Measurements from ENCODE around the gene USP30. TPM values are rescaled to one million over a fixed set of nuclear protein-coding genes. Genes with fewer than 3 reads are reported as not detected.

Gene USP30
- total RNA-seq, 2 donors from 2014 or later = 25.1 to 27.7 TPM

DNA sequence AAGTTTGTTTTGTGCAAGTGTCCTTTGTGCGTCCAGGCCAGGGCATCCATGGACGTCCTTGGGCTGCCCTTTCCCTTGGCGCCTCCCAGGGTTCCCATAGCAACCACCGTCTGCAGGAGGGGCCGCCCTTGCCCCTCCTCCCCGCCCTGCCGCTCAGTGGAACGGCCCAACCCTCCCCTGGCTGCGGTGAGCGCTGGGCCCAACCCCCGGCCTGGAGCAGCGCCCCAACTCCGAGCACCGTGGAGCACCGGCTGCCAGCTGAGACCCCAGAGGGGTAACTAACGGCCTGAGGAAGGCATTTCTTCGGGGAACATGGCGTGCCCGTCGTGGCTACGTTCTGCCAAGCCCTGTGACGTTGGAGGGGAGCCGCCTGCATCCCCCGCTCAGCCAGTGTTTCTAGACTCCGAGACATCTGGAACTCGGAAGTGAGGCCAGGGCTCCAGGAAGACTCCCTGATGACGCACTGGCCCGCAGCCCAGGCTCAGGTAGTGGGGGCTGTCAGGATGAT, 58.7 kb downstream of the USP30 start:
- Histone ChIP-seq H3K4me1 (peaks cover 7% of the 10 kb centered on the region), H3K27me3 (no peaks in the 10 kb centered on the region), H3K9ac (ENCODE audit: low read depth in 2 of 2, low read length in 2 of 2) (peak overlapping the region; percentile 70 to 82), H3K9me3 (no peaks in the 10 kb centered on the region), H3K4me3 (peak overlapping the region; percentile 53), H3K27ac (peak overlapping the region; percentile 90), H3K36me3 (no peaks in the 10 kb centered on the region)
- peak; percentile 96 for DNase-seq
- TF ChIP-seq, protein P1, sequence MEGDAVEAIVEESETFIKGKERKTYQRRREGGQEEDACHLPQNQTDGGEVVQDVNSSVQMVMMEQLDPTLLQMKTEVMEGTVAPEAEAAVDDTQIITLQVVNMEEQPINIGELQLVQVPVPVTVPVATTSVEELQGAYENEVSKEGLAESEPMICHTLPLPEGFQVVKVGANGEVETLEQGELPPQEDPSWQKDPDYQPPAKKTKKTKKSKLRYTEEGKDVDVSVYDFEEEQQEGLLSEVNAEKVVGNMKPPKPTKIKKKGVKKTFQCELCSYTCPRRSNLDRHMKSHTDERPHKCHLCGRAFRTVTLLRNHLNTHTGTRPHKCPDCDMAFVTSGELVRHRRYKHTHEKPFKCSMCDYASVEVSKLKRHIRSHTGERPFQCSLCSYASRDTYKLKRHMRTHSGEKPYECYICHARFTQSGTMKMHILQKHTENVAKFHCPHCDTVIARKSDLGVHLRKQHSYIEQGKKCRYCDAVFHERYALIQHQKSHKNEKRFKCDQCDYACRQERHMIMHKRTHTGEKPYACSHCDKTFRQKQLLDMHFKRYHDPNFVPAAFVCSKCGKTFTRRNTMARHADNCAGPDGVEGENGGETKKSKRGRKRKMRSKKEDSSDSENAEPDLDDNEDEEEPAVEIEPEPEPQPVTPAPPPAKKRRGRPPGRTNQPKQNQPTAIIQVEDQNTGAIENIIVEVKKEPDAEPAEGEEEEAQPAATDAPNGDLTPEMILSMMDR (IDR thresholded peaks at IDR 0.05) = no peak
- intact Hi-C loops (cut with DNase I) = loop anchor here (10.0 kb wide), 1 partner anchor 154 kb away; no protein-coding TSS in a partner anchor

DNA sequence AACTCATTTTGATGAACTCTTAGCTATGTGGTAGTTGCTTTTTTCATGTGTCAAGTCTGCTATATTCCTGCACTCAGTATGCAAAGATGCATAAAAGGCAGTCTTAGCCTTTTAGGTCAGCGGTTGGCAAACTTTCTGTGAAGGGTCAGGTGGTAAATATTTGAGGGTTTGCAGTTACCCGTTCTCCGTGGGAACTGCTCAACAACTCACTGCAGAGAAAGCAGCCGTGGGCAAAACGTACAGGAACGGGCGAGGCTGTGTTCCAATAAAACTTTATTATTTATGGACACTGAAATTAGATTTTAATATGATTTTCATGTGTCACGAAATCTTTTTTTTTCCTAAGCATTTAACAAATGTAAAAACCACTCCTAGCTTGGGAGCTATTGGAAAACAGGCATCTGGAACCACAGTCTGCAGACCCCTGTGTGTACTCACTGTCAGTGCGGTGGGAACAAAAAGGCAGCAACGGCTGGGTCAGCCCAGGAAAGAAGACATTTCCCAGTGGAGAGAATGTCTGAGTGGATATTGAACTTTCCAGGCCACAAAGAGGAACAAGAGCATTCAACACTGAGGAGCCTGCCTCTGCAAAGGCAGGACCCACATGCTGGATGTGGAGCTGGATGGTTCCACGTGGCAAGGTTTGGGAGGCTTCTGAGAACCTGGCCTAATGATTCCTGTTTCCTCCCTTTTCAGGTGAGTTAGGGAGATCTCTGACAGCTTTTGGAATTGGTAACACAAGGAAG, 60.5 kb downstream of the USP30 start:
- DNase-seq = no peak
- H3K4me1 ChIP-seq = peaks cover 9% of the 10 kb centered on the region
- TF ChIP-seq, protein P1 (IDR thresholded peaks at IDR 0.05) = no peak

DNA sequence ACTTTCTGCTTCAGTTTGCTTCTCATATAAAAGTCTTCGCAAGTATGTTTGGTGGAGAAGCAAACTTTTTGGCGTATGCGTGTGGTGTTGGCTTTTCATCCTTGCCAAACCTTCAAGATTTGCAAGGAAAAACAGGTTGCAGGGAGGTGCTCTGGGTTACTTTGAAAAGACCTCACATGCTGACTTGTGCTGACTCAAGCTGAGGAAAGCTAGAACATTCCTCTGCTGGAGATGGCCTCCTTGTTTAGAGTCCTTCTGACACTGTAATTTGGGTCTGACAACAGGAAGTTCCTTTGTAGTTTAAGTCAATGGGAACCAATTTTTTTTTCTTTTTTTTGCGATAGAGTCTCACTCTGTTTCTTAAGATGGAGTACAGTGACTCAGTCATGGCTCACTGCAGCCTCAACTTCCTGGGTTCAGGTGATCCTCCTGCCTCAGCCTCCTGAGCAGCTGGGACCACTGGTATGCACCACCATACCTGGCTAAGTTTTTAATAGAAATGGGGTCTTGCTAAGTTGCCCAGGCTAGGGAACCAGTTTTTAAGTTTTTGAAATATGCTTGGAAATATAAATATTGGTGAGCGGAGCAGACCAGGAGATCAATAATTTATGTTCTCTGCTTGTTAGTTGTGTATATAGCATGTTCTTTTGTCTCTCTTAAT, 61.4 kb downstream of the USP30 start:
- TF ChIP-seq, protein P1 (IDR thresholded peaks at IDR 0.05) = no peak
- intact Hi-C loops (cut with DNase I) = loop anchor here (10.0 kb wide), 1 partner anchor 151 kb away; no protein-coding TSS in a partner anchor
- Histone ChIP-seq H3K27ac (no peak overlapping the region), H3K4me1 (peaks cover 9% of the 10 kb centered on the region), H3K4me3 (no peak overlapping the region), H3K27me3 (no peaks in the 10 kb centered on the region), H3K9ac (ENCODE audit: low read depth in 2 of 2, low read length in 2 of 2) (no peak overlapping the region), H3K9me3 (no peaks in the 10 kb centered on the region), H3K36me3 (no peaks in the 10 kb centered on the region)
- no peak for DNase-seq

More for the DNA sequence above, 60.5 kb downstream of the USP30 start:
- no peaks in the 10 kb centered on the region for H3K27me3 ChIP-seq
- no peak overlapping the region for H3K27ac ChIP-seq
- H3K9me3 ChIP-seq = no peaks in the 10 kb centered on the region
- no peaks in the 10 kb centered on the region for H3K36me3 ChIP-seq
- no peak overlapping the region for H3K4me3 ChIP-seq
- intact Hi-C loops (cut with DNase I) = loop anchor here (10.0 kb wide), 1 partner anchor 152 kb away; no protein-coding TSS in a partner anchor
- no peak overlapping the region for H3K9ac ChIP-seq (ENCODE audit: low read depth in 2 of 2, low read length in 2 of 2)

DNA sequence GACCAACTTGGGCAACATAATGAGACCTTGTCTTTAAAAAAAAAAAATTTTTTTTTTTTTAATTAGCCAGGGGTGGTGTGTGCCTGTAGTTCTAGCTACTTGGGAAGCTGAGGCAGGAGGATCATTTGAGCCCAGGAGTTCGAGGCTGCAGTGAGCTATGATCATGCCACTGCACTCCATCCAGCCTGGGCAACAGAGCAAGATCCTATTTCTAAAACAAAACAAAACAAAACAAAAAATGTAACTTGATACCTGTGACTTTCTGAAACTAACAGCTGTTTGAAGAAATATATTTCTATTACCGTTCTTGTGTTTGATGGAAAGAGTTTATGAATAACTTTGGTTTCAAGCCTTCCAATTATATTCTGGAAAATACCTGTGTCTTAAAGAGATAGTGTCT, 62.3 kb downstream of the USP30 start:
- H3K27ac ChIP-seq = no peak overlapping the region
- no peak for DNase-seq
- H3K9ac ChIP-seq (ENCODE audit: low read depth in 2 of 2, low read length in 2 of 2) = no peak overlapping the region
- H3K9me3 ChIP-seq = no peaks in the 10 kb centered on the region
- H3K36me3 ChIP-seq = no peaks in the 10 kb centered on the region
- no peaks in the 10 kb centered on the region for H3K27me3 ChIP-seq
- TF ChIP-seq, protein P1 (IDR thresholded peaks at IDR 0.05) = no peak
- peaks cover 9% of the 10 kb centered on the region for H3K4me1 ChIP-seq
- intact Hi-C loops (cut with DNase I) = loop anchor here (10.0 kb wide), 1 partner anchor 150 kb away; no protein-coding TSS in a partner anchor
- H3K4me3 ChIP-seq = no peak overlapping the region

DNA sequence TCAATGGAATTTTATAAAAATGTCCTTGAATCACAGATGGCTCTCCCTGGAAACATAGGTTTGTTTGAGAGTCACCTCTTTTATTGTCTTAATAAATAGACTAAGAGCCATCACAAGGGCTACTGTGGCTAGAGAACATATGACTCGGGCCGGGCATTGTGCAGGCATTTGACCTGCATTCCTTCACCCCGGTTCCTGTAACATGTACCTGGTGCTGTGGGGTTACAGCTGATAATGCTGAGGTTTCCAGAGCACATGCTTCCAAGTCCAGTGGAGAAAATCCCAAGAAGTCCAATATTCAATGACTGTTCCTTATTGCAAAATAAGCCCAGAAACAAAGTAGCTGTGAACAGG, 63.0 kb downstream of the USP30 start:
- Histone ChIP-seq H3K27ac (peak overlapping the region; percentile 34), H3K9me3 (no peaks in the 10 kb centered on the region), H3K36me3 (no peaks in the 10 kb centered on the region), H3K4me1 (peaks cover 9% of the 10 kb centered on the region), H3K9ac (ENCODE audit: low read depth in 2 of 2, low read length in 2 of 2) (peak overlapping the region in 1 of 2 donors; percentile 35), H3K4me3 (no peak overlapping the region), H3K27me3 (no peaks in the 10 kb centered on the region)
- intact Hi-C loops (cut with DNase I) = loop anchor here (10.0 kb wide), 1 partner anchor 149 kb away; no protein-coding TSS in a partner anchor
- no peak for DNase-seq
- TF ChIP-seq, protein P1 (IDR thresholded peaks at IDR 0.05) = no peak
